ENCODE results near the gene SLC6A11. TPM values are rescaled to one million over a fixed set of nuclear protein-coding genes. Genes with fewer than 3 reads are reported as not detected.

Gene SLC6A11
- total and polyA plus RNA-seq, 7 donors: 0.06 TPM; not detected in 6

DNA sequence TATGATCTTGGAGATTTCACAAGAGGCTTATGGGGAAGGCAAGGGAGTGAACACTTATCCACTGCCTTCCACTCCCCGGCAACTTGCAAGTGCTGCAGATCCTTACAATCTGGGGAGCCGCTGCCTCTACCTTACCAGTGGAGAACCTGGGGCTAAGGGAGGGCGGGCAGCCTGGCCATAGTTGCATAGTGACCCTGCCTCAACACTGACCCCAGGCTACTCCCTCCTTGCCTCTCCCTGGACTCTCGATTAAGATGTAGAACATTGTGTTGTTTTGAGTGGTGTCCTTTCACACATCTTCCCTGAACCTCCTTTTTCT is 30.6 kb downstream of the SLC6A11 start:
- DNase-seq (no peak), ATAC-seq (no peak)
- Histone ChIP-seq H3K36me3 (ENCODE audit: insufficient read depth in 1 of 2, low read depth in 1 of 2) (no peaks in the 10 kb centered on the region), H3K27ac (no peak overlapping the region), H3K27me3 (ENCODE audit: insufficient read depth in 3 of 3, low read length in 2 of 3) (peaks cover 0 to 14% (median 6%) of the 10 kb centered on the region in 3 donors), H3K9me3 (no peaks in the 10 kb centered on the region), H3K4me3 (no peak overlapping the region), H3K4me1 (no peaks in the 10 kb centered on the region)
- WGBS, 3 donors: 76 to 92% (median 78%) methylated on average over 4 of the region's 4 CpGs
- TF ChIP-seq, protein P1, sequence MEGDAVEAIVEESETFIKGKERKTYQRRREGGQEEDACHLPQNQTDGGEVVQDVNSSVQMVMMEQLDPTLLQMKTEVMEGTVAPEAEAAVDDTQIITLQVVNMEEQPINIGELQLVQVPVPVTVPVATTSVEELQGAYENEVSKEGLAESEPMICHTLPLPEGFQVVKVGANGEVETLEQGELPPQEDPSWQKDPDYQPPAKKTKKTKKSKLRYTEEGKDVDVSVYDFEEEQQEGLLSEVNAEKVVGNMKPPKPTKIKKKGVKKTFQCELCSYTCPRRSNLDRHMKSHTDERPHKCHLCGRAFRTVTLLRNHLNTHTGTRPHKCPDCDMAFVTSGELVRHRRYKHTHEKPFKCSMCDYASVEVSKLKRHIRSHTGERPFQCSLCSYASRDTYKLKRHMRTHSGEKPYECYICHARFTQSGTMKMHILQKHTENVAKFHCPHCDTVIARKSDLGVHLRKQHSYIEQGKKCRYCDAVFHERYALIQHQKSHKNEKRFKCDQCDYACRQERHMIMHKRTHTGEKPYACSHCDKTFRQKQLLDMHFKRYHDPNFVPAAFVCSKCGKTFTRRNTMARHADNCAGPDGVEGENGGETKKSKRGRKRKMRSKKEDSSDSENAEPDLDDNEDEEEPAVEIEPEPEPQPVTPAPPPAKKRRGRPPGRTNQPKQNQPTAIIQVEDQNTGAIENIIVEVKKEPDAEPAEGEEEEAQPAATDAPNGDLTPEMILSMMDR (IDR thresholded peaks at IDR 0.05): no peak
- intact Hi-C loops (cut with DNase I): no loop called here

DNA sequence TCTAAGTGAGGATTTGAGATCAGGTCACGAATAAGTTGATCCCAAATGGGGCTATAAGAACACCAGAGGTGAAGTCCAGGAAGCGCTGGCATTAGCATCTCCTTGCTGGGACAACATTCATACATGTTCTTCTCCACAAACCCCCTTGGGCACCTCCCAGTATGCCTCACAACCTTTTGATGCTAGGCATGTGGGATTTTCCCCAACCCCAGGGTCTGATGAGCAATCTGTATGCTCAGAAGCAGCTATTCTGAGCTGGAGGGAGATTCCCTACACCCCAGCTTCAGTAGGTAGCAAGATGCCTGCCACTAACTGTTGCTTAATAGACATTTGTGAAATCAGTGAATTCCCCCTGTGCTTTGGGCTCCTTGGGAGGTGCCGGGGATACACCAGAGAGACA is 32.2 kb downstream of the SLC6A11 start:
- Histone ChIP-seq H3K27me3 (ENCODE audit: insufficient read depth in 3 of 3, low read length in 2 of 3) (peaks cover 0 to 14% (median 6%) of the 10 kb centered on the region in 3 donors), H3K36me3 (ENCODE audit: insufficient read depth in 1 of 2, low read depth in 1 of 2) (no peaks in the 10 kb centered on the region), H3K4me1 (no peaks in the 10 kb centered on the region), H3K9me3 (no peaks in the 10 kb centered on the region), H3K4me3 (no peak overlapping the region), H3K27ac (no peak overlapping the region)
- 79 to 85% (median 84%) methylated on average over 3 of the region's 3 CpGs for WGBS, 3 donors
- ATAC-seq (no peak), DNase-seq (no peak)
- intact Hi-C loops (cut with DNase I): no loop called here
- TF ChIP-seq, protein P1 (IDR thresholded peaks at IDR 0.05): no peak

DNA sequence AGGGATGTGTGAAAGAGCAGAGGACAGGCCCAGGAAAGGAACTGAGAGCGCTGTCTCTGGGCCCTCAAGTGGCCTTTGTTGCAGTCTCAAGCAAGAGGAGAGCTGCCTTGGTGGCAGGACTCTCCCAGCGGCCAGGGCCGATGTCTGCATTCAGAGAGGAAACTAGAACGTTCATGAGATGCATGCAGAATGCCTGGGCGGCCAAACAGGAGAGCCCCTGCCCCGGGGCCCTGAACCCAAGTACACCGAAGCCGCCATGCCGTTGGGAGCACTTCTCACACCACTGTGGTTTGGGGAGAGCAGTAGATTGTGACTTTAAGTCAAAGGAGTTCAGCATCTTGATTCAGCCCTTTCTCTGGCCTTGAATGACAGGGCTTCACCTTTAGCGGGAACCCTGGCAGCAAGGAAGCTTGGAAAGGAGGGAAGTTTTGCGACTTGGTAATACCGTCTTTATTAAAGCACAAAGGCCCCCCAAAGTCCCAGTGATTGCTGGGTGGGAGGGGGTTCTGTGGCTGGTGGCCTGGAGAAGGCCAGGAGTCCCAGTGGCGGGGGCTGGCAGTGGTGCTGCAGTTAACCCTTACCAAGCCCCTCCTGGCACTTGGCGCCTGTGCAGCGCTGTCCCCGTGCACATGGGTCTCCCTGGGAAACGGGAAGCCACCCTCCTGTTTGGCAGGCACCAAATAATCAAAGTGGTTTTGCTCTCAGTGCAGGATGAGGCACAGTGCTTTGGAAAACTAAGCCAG is 36.2 kb downstream of the SLC6A11 start:
- Histone ChIP-seq H3K4me1 (no peaks in the 10 kb centered on the region), H3K9me3 (no peaks in the 10 kb centered on the region), H3K27ac (no peak overlapping the region), H3K36me3 (ENCODE audit: insufficient read depth in 1 of 2, low read depth in 1 of 2) (no peaks in the 10 kb centered on the region), H3K4me3 (no peak overlapping the region), H3K27me3 (ENCODE audit: insufficient read depth in 3 of 3, low read length in 2 of 3) (peaks cover 0 to 11% (median 2%) of the 10 kb centered on the region in 3 donors)
- 74 to 75% (median 74%) methylated on average over 17 of the region's 17 CpGs for WGBS, 3 donors
- no peak for DNase-seq
- ATAC-seq: no peak
- intact Hi-C loops (cut with DNase I): no loop called here
- TF ChIP-seq, protein P1 (IDR thresholded peaks at IDR 0.05): no peak

DNA sequence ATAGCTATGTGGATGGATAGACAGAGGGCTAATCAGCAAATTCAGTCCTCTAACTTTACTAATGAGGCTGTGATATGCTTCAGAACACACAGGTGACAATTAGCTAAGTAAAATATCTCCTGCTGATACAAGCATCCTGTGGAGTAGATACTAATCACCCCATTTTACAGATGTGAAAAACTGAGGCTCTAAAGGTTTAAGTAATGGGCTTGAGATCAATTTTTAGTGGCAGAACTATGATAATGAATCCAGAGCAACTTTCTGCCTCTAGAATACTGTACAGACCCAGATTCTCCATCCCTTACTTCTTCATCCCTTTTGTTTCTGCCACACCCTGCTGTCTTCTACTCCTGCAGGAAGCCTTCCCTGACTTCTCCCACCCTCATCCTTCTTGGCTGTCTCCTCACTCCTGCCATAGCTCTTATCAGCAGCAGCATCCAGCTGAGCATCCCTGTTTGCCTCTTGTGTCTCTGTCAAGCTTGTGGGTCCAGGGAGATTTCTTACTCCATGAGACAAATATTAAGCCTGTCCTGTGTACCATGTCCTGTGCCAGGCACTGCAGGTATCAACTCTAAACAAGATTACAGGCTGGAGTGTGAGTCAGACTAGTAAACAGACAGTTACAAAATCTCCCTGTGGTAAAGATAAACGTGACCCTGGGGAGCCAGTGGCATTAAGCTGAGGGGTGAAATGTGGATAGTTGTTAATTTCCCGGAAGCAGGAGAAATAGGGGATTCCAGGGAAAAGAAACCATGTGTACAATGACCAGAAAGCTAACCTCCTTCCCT is 39.2 kb downstream of the SLC6A11 start:
- TF ChIP-seq, protein P1 (IDR thresholded peaks at IDR 0.05): no peak
- H3K4me3 ChIP-seq: no peak overlapping the region
- DNase-seq (no peak), ATAC-seq (no peak)
- intact Hi-C loops (cut with DNase I): no loop called here
- no peak overlapping the region for H3K27ac ChIP-seq
- H3K9me3 ChIP-seq: no peaks in the 10 kb centered on the region
- H3K36me3 ChIP-seq (ENCODE audit: insufficient read depth in 1 of 2, low read depth in 1 of 2): no peaks in the 10 kb centered on the region
- 35 to 52% (median 43%) methylated on average over 2 of the region's 2 CpGs for WGBS, 3 donors
- no peaks in the 10 kb centered on the region for H3K4me1 ChIP-seq
- H3K27me3 ChIP-seq (ENCODE audit: insufficient read depth in 3 of 3, low read length in 2 of 3): peaks cover 0 to 17% (median 5%) of the 10 kb centered on the region in 3 donors

Measured in psoas muscle (tissue), 8 donors.